ENCODE measurements around the gene ZDHHC14. TPM values are rescaled to one million over a fixed set of nuclear protein-coding genes. Genes with fewer than 3 reads are reported as not detected.

ZDHHC14 gene
- total RNA-seq, 1 experiment from 2014 or later: 1.7 TPM

- no peak overlapping the region for H2AK5ac ChIP-seq (ENCODE audit: insufficient read length, low read length)
- no peak overlapping the region for H2BK20ac ChIP-seq (ENCODE audit: low read depth, low read length, poor library complexity, severe bottlenecking)
- H3K4me2 ChIP-seq (ENCODE audit: insufficient read depth, insufficient read length, low read length): no peak overlapping the region
- no peak for TF ChIP-seq CTCF (conservative IDR thresholded peaks at IDR 0.05)
- H4K8ac ChIP-seq (replicated peaks; ENCODE audit: insufficient read length, low read depth, low read length): no peak overlapping the region
- H3K9ac ChIP-seq (ENCODE audit: extremely low read depth, insufficient read length, low read length): no peak overlapping the region
- H2BK12ac ChIP-seq (ENCODE audit: insufficient read length, low read depth, low read length): no peak overlapping the region
- Mint-ChIP-seq H3K4me3 (no peak overlapping the region), H3K27ac (no peak overlapping the region), H3K9me3 (no peaks in the 10 kb centered on the region), H3K27me3 (ENCODE audit: low read depth) (no peaks in the 10 kb centered on the region), H3K4me1 (peaks cover 0 to 6% of the 10 kb centered on the region in 2 experiments), H3K36me3 (ENCODE audit: insufficient read depth in 1 of 3, low read depth in 3 of 3) (no peaks in the 10 kb centered on the region)
- H3K23ac ChIP-seq (ENCODE audit: insufficient read length, low read depth, low read length): no peak overlapping the region
- no peak overlapping the region for H2AFZ ChIP-seq (ENCODE audit: low read length)
- H3K18ac ChIP-seq (ENCODE audit: insufficient read length, low read depth, low read length): no peak overlapping the region
- no peaks in the 10 kb centered on the region for H4K20me1 ChIP-seq (ENCODE audit: control insufficient read depth, insufficient read depth, insufficient read length)
- no peak overlapping the region for H3K14ac ChIP-seq (ENCODE audit: insufficient read depth, low read length)
- no peak overlapping the region for H3K4ac ChIP-seq (ENCODE audit: low read depth, low read length)
- H3K27me3 ChIP-seq (ENCODE audit: insufficient read depth, low read length): no peaks in the 10 kb centered on the region
- DNase-seq: peak; percentile 37
- no peak overlapping the region for H2BK15ac ChIP-seq (ENCODE audit: low read depth, low read length)
- H3K27ac ChIP-seq (ENCODE audit: insufficient read length, low read depth, low read length): no peak overlapping the region
- H4K91ac ChIP-seq (ENCODE audit: insufficient read length, low read depth, low read length): no peak overlapping the region
- H3K9me3 ChIP-seq (ENCODE audit: control insufficient read depth, low read depth, low read length): no peaks in the 10 kb centered on the region
- no CpG with 5 or more reads among the region's 11 CpGs for WGBS (ENCODE audit: extremely low coverage, insufficient read length, low lambda C conversion rate)
- H2BK120ac ChIP-seq (ENCODE audit: low read depth, low read length, poor library complexity, severe bottlenecking): no peak overlapping the region
- H3K23me2 ChIP-seq (ENCODE audit: insufficient read length, low read depth, low read length, poor library complexity, severe bottlenecking): no peaks in the 10 kb centered on the region
- no peak overlapping the region for H2BK5ac ChIP-seq (ENCODE audit: insufficient read length, low read length)
- H3K4me1 ChIP-seq (ENCODE audit: insufficient read depth, low read length): no peaks in the 10 kb centered on the region; the same call in 1 of the 2 replicates
- no peak overlapping the region for H3K56ac ChIP-seq (ENCODE audit: insufficient read length, low read depth, low read length)
- H3K79me2 ChIP-seq (ENCODE audit: insufficient read depth, low read length): no peaks in the 10 kb centered on the region
- no peaks in the 10 kb centered on the region for H3K79me1 ChIP-seq (ENCODE audit: insufficient read depth, low read depth, low read length, poor library complexity, severe bottlenecking)
- H4K5ac ChIP-seq (ENCODE audit: insufficient read length, low read depth, low read length): no peak overlapping the region
- H3T11ph ChIP-seq (ENCODE audit: low read length): no peak overlapping the region
Observed at GRCh38 chr6:157366648-157367047, 14.3 kb upstream of the ZDHHC14 start.

Data from H9 (cell line).